IPS-NIHi7 (cell line): ENCODE data around the gene DSG3.

Source experiments
- DNase-seq: peaks from one replicate; pipeline ENCODE4 v3.0.0; 2012; ENCODE audit warnings: mixed read lengths; ENCODE audit errors: extremely low spot score

DSG3 gene, protein sequence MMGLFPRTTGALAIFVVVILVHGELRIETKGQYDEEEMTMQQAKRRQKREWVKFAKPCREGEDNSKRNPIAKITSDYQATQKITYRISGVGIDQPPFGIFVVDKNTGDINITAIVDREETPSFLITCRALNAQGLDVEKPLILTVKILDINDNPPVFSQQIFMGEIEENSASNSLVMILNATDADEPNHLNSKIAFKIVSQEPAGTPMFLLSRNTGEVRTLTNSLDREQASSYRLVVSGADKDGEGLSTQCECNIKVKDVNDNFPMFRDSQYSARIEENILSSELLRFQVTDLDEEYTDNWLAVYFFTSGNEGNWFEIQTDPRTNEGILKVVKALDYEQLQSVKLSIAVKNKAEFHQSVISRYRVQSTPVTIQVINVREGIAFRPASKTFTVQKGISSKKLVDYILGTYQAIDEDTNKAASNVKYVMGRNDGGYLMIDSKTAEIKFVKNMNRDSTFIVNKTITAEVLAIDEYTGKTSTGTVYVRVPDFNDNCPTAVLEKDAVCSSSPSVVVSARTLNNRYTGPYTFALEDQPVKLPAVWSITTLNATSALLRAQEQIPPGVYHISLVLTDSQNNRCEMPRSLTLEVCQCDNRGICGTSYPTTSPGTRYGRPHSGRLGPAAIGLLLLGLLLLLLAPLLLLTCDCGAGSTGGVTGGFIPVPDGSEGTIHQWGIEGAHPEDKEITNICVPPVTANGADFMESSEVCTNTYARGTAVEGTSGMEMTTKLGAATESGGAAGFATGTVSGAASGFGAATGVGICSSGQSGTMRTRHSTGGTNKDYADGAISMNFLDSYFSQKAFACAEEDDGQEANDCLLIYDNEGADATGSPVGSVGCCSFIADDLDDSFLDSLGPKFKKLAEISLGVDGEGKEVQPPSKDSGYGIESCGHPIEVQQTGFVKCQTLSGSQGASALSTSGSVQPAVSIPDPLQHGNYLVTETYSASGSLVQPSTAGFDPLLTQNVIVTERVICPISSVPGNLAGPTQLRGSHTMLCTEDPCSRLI

DNA sequence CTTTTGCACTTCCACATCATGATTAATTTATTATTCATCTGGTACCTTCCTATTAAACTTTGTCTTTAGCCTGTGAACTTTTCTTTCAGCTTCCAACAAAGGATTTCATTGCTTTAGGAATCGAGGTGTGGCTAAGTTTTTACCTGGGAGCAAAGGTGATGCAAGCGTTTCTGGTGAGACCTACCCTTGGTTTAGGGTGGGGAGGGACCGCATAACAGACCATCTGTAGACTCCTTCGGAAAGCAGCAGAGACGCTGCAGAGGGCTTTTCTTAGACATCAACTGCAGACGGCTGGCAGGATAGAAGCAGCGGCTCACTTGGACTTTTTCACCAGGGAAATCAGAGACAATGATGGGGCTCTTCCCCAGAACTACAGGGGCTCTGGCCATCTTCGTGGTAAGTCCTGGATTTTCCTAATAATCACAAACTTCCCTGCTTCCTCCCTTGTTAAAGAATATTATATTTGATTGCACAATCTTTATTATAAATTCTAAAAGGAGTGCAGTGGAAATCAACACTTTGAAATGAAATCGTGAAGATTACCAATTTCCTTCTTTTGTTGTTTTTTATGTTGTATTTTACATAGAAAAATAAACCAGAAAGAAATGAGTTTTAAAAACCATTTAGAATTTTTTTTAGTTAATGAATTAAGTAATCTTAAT is at the start of gene DSG3:
DSG3 (plus strand) TSS at position 212 of the 662 bp plus-strand sequence; CDS start at position 349, 137 bp downstream.
- peak; percentile 26 for DNase-seq

DNA sequence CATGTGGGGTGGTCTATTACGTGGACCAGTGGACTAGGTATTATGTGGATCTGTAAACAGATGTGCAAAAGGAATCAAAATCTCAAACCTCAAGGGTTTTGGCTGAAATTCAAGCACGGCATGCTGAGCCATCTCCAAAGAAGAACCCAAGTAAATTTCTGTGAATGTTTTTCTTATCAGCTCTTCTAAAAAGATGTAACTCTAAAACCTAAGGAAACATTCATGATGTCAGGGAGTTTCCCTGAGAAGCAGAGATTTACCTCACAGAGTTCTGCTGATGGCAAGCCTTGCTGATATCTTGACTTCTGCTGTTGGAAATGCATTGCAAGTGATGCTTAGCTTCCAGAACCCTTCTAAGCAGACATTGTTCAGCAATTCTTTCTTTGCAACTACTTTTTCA is 49.4 kb upstream of the DSG3 start:
- no peak for DNase-seq

DNA sequence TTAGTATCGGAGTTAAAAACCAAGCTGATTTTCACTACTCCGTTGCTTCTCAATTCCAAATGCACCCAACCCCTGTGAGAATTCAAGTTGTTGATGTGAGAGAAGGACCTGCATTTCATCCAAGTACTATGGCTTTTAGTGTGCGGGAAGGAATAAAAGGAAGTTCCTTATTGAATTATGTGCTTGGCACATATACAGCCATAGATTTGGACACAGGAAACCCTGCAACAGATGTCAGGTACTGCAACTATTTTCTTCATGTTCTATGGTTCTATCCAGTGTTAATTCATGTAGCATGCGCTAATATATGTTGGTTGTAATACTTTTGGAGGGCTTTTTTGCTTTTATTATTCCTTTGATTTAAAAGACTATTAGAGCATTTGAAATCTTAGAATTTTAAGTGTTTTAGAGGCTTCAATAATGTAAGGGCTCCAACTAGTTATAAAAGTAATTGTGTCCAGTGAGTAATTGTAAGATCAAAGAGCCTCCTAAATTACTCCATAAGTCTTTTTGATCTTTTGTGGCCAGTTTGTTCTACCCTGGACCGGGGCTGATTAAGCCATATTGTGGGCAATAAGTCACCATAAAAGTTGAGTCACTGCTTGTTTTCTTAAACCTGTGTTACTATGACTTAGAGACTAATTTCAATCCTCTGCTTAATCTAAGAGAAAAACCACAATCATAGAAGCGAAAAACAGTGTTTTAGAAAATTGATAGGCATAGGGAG is 48.1 kb upstream of the DSG3 start:
- DNase-seq = no peak

DNA sequence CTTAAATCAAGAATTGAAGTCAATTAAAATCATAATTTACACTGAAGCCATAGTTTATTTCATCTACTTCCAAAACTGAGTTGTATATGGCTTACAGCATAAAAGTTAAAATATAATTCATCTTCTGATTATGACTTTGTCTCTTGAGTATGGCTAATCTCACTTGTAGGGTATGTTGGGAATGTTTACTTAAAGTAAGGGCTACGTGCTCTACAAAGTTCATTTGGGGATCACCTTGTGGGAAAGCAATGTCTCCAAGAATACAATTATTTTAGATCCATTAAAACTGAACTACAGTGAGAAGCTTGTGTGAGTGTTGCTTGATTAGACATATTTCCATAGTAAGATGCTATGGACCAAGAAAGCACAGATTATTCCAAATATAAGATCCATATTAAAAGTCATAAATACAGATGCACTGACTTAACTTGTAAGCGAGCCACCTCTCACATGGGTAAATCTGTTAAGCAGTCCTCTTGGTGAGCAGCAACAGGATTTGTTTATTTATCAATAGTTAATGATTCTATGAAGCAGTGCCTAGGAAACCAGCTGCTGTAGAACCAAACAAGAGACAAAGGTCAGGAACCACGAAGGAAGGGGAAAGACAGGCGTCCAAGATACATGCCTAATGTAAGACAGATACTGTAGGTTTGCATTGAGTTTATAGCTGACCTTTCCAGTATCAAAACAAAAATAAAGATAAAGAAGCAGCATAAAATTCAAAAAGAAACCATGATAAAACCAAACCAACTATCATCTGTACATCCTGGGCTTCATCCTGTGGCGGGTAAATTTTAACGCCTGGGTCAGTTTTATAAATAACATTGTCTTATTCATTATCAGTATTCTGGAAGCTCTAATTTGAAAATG is 46.1 kb upstream of the DSG3 start:
- no peak for DNase-seq

DNA sequence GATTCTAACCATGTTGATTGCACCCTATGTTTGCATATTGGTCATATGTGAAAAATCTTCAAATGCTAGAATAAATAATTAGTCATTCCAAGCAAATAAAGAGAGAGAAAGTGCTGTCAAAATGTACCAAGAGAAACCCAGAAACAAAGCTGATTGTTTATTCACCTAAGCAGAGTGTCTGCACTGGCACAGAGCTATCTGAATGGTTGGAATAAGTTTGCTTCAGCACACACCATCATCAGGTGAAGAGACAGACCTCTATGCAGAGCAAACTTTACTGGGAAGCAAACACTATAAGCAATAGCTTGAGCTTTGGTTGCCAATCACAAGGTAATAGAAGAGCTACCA is 45.5 kb upstream of the DSG3 start:
- no peak for DNase-seq

DNA sequence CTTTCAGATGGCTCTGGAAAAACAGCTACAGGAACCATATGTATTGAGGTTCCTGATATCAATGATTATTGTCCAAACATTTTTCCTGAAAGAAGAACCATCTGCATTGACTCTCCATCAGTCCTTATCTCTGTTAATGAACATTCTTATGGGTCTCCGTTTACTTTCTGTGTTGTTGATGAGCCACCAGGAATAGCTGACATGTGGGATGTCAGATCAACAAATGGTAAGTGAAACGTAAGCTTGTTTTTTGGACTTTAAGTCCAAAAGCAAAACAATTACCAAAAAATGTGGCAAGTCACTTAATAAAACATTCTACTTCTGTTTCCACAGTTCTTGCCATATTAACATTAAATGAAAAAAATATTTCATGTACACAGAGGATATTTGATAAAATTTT is 44.1 kb upstream of the DSG3 start:
- no peak for DNase-seq

DNA sequence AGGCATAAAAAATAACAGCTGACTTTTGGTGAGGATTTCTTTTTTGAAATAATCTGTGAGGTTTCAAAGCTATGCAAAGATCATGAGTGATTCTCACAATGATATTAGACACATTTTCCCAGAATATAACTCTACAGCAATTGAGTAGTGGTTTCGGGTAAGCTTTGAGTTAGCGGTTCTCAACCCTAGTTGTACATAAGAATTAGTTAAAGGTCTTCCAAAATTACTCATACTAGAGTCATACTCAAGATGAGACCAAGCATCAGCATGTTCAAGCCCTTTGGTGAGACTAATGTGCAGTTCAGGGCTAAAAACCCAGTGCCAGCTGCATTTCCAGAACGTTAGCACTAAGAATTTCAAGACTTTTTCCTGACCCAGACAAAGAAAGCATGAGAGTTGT is 39.9 kb upstream of the DSG3 start:
- DNase-seq = no peak

DNA sequence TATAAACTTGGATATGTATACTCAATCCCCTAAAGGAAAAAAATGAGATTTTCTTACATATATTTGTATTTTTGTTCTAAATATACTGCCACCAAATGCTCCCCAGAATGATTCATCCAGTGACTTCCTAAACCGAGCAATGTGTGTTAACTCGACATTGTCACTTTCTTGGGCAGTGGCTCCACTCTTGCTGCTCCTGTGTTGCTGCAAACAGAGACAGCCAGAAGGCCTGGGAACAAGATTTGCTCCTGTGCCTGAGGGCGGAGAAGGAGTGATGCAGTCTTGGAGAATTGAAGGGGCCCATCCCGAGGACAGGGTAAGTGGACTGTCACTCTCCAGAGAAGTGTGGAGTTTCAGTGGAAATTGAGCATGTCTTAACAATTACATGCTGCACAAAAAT is 38.3 kb upstream of the DSG3 start:
- no peak for DNase-seq

DNA sequence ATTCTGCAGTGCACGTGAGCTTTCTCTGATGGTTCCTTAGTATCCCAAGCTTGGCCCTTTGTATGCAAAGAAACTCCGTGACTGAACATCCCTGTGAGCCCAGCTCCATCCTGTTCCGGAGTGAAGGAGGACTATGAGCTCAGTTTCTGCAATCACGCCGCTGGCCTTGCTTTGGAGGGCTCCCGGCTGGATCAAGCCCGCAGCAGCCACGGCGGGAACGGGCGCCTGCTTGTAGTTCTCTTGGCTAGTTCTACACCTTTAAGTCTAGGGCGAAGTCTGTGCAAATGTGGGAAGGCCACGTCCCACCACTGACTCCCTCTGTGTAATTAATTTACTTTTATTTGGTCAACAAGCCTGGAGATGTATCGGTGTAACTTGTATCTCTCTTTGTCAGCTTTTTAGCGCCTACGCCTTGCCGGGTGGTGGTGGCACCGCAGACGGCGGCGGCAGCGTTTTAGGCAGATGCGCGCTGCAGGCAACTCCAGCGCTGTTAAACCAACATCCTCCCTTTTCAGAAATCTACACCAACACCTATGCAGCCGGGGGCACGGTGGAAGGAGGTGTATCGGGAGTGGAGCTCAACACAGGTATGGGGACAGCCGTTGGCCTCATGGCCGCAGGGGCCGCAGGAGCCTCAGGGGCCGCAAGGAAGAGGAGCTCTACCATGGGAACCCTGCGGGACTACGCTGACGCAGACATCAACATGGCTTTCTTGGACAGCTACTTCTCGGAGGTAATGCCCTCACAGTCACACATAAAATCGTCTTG is 36.6 kb upstream of the DSG3 start:
- DNase-seq = no peak

DNA sequence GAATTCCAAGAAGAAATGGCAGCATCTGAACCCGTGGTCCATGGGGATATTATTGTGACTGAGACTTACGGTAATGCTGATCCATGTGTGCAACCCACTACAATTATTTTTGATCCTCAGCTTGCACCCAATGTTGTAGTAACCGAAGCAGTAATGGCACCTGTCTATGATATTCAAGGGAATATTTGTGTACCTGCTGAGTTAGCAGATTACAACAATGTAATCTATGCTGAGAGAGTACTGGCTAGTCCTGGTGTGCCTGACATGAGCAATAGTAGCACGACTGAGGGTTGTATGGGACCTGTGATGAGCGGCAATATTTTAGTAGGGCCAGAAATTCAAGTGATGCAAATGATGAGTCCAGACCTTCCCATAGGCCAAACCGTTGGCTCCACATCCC is 34.4 kb upstream of the DSG3 start:
- DNase-seq = no peak

DNA sequence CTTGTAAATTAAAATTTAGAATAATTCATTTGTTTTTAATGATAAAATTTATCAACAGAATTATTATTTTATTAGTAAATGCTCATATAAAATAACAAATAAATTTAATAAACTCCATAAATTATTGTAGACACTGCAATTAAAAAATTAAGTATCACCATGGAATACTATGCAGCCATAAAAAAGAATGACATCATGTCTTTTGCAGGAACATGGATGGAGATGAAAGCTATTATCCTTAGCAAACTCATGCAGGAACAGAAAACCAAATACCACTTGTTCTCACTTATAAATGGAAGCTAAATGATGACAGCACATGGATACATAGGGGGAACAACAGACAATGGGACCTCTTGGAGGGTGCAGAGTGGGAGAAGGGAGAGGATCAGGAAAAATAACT is 29.7 kb upstream of the DSG3 start:
- DNase-seq = no peak

DNA sequence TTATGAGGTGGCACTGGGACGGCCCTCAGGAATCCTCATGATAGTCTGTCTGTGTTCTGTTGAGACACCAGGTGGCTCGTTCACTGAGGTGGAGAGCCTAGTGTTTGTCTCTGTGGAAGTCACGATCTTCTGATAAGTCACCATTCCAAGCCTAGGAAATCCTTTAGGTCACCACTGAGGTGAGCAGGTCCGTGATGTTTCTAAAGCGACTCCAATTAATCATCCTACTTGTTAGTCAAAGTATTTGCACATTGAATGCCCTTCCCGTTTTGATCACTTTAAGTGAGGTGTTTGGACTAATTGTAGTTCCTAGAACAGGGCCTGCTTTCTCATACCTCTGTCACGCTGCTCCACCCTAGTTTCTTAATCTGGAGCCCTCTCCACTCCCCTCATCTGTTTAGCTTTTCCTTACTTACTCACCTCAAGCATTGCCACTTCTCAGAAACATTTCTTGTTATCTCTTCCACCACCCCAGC is 28.0 kb upstream of the DSG3 start:
- DNase-seq = no peak

DNA sequence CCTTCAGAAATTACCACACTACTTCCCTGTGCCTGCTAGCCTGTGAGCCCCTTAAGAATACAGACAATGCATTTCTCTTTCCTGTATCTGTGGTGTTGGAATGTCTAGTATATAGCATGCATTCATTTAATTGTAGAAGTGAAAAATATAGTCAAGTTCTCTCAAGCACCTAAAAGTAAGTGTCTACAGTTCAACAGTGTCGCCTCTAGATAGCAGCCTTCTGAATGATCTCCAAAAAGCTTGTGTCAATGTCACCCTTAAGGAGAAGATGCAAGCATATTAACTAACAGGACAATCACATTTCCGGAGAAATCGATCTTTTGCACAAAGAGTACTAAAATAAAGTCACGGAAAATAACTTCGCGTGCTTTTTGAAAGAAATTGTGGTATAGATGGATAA is 27.5 kb upstream of the DSG3 start:
- DNase-seq = no peak

DNA sequence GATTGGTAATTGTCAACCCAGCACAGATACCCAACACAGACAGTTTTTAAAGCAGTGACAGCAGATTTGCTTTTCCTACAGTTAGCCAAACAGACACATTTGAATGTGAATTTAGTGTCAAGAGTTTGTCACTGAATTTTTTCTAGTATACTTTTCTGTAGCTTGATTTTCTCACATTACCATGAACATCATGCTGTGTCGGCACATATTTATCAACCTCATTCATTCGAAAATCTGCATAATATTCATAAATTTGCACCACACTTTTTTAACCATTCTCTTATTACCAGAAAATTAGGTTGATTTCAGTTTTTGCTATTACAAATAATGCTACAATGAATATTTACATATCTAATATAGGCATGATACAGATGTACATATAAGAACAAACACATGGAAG is 27.0 kb upstream of the DSG3 start:
- no peak for DNase-seq

DNA sequence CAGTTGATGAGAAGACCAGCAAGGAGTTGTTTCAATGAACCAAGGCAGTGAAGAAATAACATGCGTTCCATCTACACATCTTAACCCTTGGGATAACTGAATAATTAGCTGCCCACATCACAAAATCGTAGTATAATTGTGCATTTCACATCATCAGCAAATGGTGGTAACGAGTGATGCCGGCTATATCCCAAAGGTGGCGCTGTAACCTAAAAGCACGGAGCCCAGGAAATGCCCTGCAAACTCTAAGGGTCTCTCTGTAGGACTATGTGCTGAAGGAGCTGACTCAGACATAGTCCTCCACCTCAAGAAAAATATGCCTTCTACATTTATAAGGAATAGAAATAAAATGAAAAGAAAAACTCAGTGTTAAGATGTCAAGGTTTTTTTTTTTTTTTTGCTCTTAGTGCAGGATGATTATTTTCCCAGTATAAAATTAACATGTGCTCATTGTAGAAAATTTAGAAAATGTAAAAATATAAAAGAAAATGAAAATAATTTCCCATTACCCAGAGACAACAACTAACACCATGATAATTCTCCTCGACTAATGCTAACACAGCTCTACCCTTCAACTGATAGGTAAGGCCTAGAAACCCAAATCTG is 23.1 kb upstream of the DSG3 start:
- DNase-seq = peak; percentile 73

DNA sequence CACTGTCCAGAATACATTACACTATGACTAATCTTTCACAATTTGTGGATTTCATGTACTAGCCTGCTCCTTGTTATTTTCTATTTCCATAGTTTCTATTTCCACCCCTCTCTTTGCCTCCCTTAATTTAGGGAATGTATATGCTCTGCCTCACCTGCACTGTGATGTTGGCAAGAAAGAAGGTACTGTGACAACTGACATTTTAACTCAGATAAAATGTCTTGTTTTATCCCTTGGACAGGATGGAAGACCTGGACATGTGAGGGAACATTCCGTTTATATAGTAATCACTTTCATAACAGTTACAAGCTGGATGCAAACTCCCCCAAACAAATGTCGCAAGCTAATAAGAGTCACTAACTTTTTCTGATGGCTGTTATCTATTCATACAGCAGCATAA is 21.5 kb upstream of the DSG3 start:
- DNase-seq = no peak

DNA sequence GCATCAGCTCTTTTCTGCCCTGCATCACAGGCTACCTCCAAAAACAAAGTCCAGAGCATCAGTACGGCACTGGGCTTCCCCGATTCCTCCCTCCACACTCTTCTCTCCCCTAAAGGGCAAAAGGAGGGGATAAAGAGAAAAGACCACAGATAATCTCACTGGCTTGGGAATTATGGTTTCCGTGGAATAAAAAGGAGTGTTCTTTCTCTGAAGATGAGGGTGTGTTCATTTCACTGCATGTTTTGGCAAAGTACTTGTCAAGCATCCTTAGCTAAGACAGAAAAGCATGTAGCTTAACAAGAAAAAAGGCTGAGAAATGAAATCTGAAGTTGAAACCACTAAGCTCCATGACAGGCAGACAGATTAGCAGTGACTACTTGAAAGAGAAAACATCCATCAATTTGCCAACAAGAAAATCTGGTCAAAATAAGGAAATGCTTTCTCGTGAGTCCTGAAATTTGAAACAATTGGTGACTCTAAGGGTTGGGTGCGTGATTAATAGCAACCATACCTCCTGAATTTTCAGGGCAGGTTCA is 20.6 kb upstream of the DSG3 start:
- no peak for DNase-seq

DNA sequence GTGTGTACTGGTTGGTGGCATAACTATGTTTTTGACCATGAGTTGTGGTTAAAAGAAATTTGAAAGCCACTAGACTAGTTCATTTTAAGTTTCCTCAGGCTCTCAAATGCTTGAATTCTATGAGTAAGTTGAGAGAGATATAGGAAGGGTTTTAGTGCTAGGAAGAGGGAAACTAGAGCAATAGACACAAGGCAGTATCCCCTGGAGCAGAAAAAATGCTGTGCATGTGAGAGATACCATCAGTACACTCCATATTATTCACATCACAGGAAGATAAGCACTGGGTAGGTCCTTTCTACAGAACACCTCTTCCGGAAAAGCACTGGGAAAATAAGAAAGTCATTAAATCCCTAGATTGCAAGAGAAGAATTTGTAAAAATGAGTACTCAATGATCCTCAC is 19.3 kb upstream of the DSG3 start:
- DNase-seq = no peak

DNA sequence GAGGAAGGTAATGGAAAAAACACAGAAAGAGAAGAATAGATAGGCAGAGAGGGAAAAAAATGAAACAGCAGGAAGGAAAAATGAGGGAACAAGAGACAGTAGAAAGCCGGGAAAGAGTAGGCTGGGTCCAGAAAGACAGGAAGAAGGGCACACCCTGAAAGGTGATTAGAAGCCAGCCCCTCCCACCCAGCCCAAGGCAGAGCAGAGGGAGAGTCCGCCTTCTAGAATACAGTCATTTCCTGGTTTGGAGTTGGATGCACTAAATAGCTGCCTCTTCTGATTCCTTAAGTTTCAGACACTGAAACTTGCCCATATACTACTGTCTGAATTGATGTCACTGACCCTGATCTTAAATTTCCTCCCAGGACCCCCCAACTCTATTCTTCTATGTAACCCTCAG is 17.9 kb upstream of the DSG3 start:
- DNase-seq = peak; percentile 60
